IPS DF 4.7 (cell line): ENCODE measurements around the gene ALG5.

Experiments used
- DNase-seq: peaks from one replicate; pipeline ENCODE4 v3.0.0-alpha.2; 2013; ENCODE audit warnings: low spot score; ENCODE audit errors: extremely low read depth

ALG5 gene

GRCh38 chr13:36915896-36916640, 83.1 kb downstream of the ALG5 start:
- no peak for DNase-seq

GRCh38 chr13:36915106-36915505, 84.0 kb downstream of the ALG5 start:
- no peak for DNase-seq

GRCh38 chr13:36914648-36915047, 84.5 kb downstream of the ALG5 start:
- DNase-seq: no peak

GRCh38 chr13:36913463-36913862, 85.7 kb downstream of the ALG5 start:
- no peak for DNase-seq

GRCh38 chr13:36912973-36913372, 86.2 kb downstream of the ALG5 start:
- no peak for DNase-seq

GRCh38 chr13:36912369-36912768, 86.8 kb downstream of the ALG5 start:
- no peak for DNase-seq

GRCh38 chr13:36910545-36910944, 88.6 kb downstream of the ALG5 start:
- no peak for DNase-seq

- DNase-seq: no peak
These were observed 91.3 kb downstream of the ALG5 start for GRCh38 chr13:36907821-36908220.

GRCh38 chr13:36907266-36907665, 91.9 kb downstream of the ALG5 start:
- no peak for DNase-seq

- DNase-seq: no peak
These were observed 93.2 kb downstream of the ALG5 start for GRCh38 chr13:36905944-36906343.

- DNase-seq: no peak
These were observed 95.1 kb downstream of the ALG5 start for GRCh38 chr13:36903925-36904595.
